OCI-LY7 (cell line): Measurements from ENCODE around the gene MCOLN3. TPM values are rescaled to one million over a fixed set of nuclear protein-coding genes. Genes with fewer than 3 reads are reported as not detected.

Experiments
- BruUV-seq: library from RNA; stranded (reverse); fragments of 400-500 nt; replicated peaks from 2 replicates; lab custom pipeline; 2021; lab: Mats Ljungman, UMichigan
- CTCF ChIA-PET: fragments of 300-600 bp; sonication (Branson Sonifier 250); formaldehyde crosslinking; loops from one replicate; lab custom pipeline; 2022; ENCODE audit warnings: antibody characterized with exemption; ENCODE audit not compliant: unreplicated experiment; lab: Charles Lee
- POLR2A ChIA-PET: fragments of 300-600 bp; sonication (Branson Sonifier 250); formaldehyde crosslinking; loops from one replicate; lab custom pipeline; 2022; ENCODE audit warnings: antibody characterized with exemption; lab: Charles Lee
- DNase-seq: peaks from one replicate; pipeline ENCODE4 v3.0.0-alpha.2; 2015; ENCODE audit warnings: low spot score
- H2AFZ ChIP-seq: fragments of 200-600 bp; sonication (generic), shearing (Covaris generic); 2 replicates; pipeline ENCODE4 v1.6.1; 2014; ENCODE audit warnings: mild to moderate bottlenecking, antibody characterized with exemption, low read length, moderate library complexity
- H3K27ac ChIP-seq: fragments of 200-600 bp; sonication (generic); 2 replicates; pipeline ENCODE4 v1.5.1; 2014; ENCODE audit warnings: mixed run types, low read depth, mild to moderate bottlenecking, moderate library complexity, low read length, inconsistent platforms; ENCODE audit not compliant: poor library complexity, severe bottlenecking
- H3K36me3 ChIP-seq: fragments of 200-600 bp; sonication (generic); 2 replicates; pipeline ENCODE4 v1.6.1; 2014; ENCODE audit warnings: mild to moderate bottlenecking, antibody characterized with exemption, low read length, moderate library complexity, mixed read lengths; ENCODE audit not compliant: insufficient read depth
- H3K4me1 ChIP-seq: fragments of 200-600 bp; sonication (generic); 2 replicates; pipeline ENCODE4 v1.5.1; 2014; ENCODE audit warnings: mild to moderate bottlenecking, low read length; ENCODE audit not compliant: insufficient read depth, poor library complexity, severe bottlenecking
- H3K4me2 ChIP-seq: fragments of 200-600 bp; sonication (generic); 2 replicates; pipeline ENCODE4 v1.6.1; 2014; ENCODE audit warnings: mild to moderate bottlenecking, low read length
- H3K4me3 ChIP-seq: fragments of 200-600 bp; sonication (generic); 2 replicates; pipeline ENCODE4 v1.5.1; 2014; ENCODE audit warnings: mild to moderate bottlenecking, low read depth, low read length; ENCODE audit not compliant: poor library complexity, severe bottlenecking
- H3K79me2 ChIP-seq: fragments of 200-600 bp; sonication (generic); 2 replicates; pipeline ENCODE4 v1.6.1; 2016; ENCODE audit warnings: low read depth, mild to moderate bottlenecking, low read length, moderate library complexity, mixed read lengths; ENCODE audit not compliant: insufficient read depth
- H3K9me2 ChIP-seq: fragments of 200-600 bp; sonication (generic); 2 replicates; pipeline ENCODE4 v1.6.1; 2016; ENCODE audit warnings: mild to moderate bottlenecking, low read length, mixed read lengths; ENCODE audit not compliant: insufficient read depth
- H3K9me3 ChIP-seq: fragments of 200-600 bp; sonication (generic); 2 replicates; pipeline ENCODE4 v1.6.1; 2014; ENCODE audit warnings: mild to moderate bottlenecking, mixed run types, low read length, mixed read lengths
- H4K20me1 ChIP-seq: fragments of 200-600 bp; sonication (generic); 2 replicates; pipeline ENCODE4 v1.6.1; 2014; ENCODE audit warnings: mild to moderate bottlenecking, antibody characterized with exemption, low read length, moderate library complexity, mixed read lengths; ENCODE audit not compliant: insufficient read depth
- EZH2phosphoT487 ChIP-seq: fragments of 200-600 bp; sonication (generic); IDR thresholded peaks from 2 replicates; pipeline ENCODE4 v1.6.1; 2018; ENCODE audit warnings: low read depth, borderline replicate concordance, mild to moderate bottlenecking, mixed run types, antibody characterized with exemption, low read length, moderate library complexity, mixed read lengths
- intact Hi-C: fragments of 100-400 bp; cut with micrococcal nuclease; formaldehyde crosslinking; loops from one replicate; pipeline ENCODE4 v1.10.0; 2022; ENCODE audit not compliant: unreplicated experiment
- total RNA-seq, 2 experiments: library from RNA; depleted of rRNA in 1 of 2; stranded (reverse); fragments of >200 nt in 1 of 2; shearing (Covaris generic) in 1 of 2; gene quantifications; 2 replicates each; pipeline ENCODE4 v1.2.3, GENCODE V29; 2014 to 2022
- TF ChIP-seq, protein P1 (sequence below): fragments of 200-600 bp; sonication (generic); conservative IDR thresholded peaks from 2 replicates; pipeline ENCODE4 v1.5.1; 2014; ENCODE audit warnings: mild to moderate bottlenecking, antibody characterized with exemption, low read length, moderate library complexity, mixed read lengths

Gene MCOLN3
- total RNA-seq, 2 experiments from 2014 or later, result not detected

DNA sequence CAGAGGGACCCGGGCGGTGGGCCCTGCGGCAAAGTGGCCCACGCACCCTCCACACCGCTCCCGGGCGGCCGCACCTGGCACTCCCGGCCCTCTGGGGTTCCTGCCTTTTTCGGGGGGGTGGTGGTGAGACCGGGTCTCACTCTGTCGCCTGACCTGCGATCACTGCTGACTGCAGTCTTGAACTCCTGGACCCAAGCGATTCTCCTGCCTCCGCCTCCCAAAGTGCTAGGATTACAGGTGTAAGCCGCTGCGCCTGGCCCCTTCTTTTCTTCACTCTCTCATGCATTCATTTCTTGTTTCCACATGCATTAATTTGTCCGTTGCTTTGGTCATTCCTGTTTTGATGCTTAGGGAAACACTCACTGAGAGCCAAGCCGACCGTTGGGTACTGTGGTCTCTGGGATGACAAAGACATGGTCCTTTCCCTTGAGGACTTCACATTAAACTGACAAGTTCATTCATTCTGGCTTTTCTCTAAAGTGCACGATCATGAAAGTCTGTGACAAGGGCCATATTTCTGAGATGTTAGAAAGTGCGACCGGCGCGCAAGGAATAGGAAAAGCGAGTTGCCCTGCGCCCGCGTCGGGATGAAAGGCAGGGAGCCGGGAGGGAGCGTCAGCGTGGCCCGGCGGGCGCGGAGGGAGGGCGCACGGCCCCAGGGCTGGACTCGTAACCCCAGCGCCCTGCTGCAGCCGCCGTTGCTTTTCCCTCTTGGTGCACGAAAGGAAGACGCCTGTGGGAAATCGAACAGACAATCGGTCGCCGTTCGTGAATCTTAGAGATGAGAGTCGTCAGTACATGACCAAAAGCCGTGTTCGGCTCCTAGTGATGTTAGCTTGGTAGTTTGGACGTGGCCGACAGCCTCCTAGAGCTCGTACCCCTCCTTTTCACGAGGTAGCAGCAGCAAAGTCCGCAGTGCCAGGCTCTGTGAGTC lies 50.4 kb downstream of the MCOLN3 start:
- Histone ChIP-seq H3K79me2 (peaks cover 48% of the 10 kb centered on the region), H3K4me1 (peaks cover 47% of the 10 kb centered on the region), H3K27ac (peak overlapping the region; percentile 92), H4K20me1 (peaks cover 5% of the 10 kb centered on the region; the same call in 1 of the 2 replicates), H3K9me2 (no peaks in the 10 kb centered on the region), H3K36me3 (peaks cover 22% of the 10 kb centered on the region), H3K9me3 (no peaks in the 10 kb centered on the region), H3K4me2 (peak overlapping the region; percentile 79), H3K4me3 (peak overlapping the region; percentile 83), H2AFZ (peak overlapping the region; percentile 22; the same call in 1 of the 2 replicates)
- intact Hi-C loops, result loop anchor here (2.0 to 10.0 kb wide), 4 partner anchors 259 to 693 kb away; partner anchors contain the start of genes BCL10, C1orf52, SAMD13 and SSX2IP
- no TSS peak for BruUV-seq
- no peak for TF ChIP-seq EZH2phosphoT487
- TF ChIP-seq, protein P1, sequence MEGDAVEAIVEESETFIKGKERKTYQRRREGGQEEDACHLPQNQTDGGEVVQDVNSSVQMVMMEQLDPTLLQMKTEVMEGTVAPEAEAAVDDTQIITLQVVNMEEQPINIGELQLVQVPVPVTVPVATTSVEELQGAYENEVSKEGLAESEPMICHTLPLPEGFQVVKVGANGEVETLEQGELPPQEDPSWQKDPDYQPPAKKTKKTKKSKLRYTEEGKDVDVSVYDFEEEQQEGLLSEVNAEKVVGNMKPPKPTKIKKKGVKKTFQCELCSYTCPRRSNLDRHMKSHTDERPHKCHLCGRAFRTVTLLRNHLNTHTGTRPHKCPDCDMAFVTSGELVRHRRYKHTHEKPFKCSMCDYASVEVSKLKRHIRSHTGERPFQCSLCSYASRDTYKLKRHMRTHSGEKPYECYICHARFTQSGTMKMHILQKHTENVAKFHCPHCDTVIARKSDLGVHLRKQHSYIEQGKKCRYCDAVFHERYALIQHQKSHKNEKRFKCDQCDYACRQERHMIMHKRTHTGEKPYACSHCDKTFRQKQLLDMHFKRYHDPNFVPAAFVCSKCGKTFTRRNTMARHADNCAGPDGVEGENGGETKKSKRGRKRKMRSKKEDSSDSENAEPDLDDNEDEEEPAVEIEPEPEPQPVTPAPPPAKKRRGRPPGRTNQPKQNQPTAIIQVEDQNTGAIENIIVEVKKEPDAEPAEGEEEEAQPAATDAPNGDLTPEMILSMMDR, result no peak
- ChIA-PET CTCF (no interaction called here), POLR2A (interaction anchor here (0.7 to 1.1 kb wide), 4 partner anchors 27 to 67 kb away, joined by 3 to 5 read pairs (median 4); no protein-coding TSS in a partner anchor)
- peak; percentile 39 for DNase-seq

DNA sequence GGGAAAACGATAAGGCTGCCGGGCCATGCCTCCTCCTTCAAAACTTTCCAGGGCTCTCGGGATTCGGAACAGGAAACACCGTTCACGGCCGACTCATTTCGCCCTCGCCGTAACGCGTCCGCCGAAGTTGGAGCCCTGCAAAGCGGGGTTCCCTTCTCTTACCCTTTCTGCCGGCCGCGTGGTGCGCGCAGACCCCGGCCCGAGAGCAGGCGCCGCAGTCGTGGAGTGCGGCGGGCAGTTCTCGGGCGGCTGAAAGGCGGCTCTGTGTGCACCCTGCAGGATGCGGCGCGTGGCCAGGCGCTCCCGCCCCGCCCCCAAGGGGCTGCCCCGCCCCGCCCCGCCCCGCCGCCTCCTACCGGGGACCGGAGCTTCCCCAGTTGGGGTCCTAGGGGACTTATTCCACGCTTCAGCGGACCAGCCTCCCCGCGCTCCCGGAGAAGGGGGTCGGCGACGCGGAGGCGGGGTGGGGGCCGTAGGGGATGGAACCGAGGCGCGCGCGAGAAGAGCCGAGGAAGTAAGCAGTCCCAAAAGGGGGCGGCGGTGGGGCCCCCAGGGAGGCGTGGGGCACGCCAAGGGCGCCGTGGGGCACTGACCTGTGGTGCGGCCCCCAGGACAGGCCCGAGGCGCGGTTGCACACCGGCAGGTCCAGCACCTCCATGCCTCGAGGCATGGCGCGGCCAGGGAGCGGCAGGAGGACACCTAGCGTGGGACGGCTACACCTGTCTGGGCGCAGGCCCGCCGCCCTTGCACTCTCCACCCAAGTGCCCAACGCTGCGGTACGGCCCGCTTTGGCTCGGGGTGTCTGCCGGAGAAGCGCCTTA lies 51.2 kb downstream of the MCOLN3 start, which contains the start of gene MCOLN2:
Gene MCOLN2, minus strand, starts transcription at position 268 of the 821 bp plus-strand sequence. Its CDS starts 241 bp downstream, at position 27.
- peaks cover 26% of the 10 kb centered on the region for H3K36me3 ChIP-seq
- ChIA-PET POLR2A (interaction anchor here (1.9 to 3.4 kb wide), 2 partner anchors 21 to 26 kb away, joined by 5 to 30 read pairs; no protein-coding TSS in a partner anchor), CTCF (no interaction called here)
- peak within 1 kb of the TSS; percentile 62; the same call in 1 of the 2 replicates for H2AFZ ChIP-seq
- intact Hi-C loops, result loop anchor here (2.0 to 10.0 kb wide), 4 partner anchors 260 to 692 kb away; partner anchors contain the start of genes BCL10, C1orf52, SAMD13 and SSX2IP
- no peak for TF ChIP-seq EZH2phosphoT487
- TF ChIP-seq, protein P1, result no peak
- H3K4me3 ChIP-seq, result peak within 1 kb of the TSS; percentile 83
- H3K79me2 ChIP-seq, result peaks cover 57% of the 10 kb centered on the region
- peaks cover 8% of the 10 kb centered on the region; the same call in 1 of the 2 replicates for H4K20me1 ChIP-seq
- BruUV-seq, result no TSS peak
- peaks cover 54% of the 10 kb centered on the region for H3K4me1 ChIP-seq
- DNase-seq, result peak; percentile 80
- peak within 1 kb of the TSS; percentile 92 for H3K27ac ChIP-seq
- peak within 1 kb of the TSS; percentile 79 for H3K4me2 ChIP-seq
- no peaks in the 10 kb centered on the region for H3K9me3 ChIP-seq
- no peaks in the 10 kb centered on the region for H3K9me2 ChIP-seq
